GM18508 (cell line): ENCODE results near the gene ATP8B1.
A peak's percentile ranks its signal among the peaks of the same experiment; 100 is the strongest.
"Not testable (repeated sequence)": the region's sequence is repeated elsewhere in the genome, so short reads cannot be mapped to it uniquely, and the experiment has no call there.

ENCODE experiments used
- ATAC-seq: cut with Tn5 transposase; IDR thresholded peaks from one replicate; pipeline ENCODE4 v1.9.1; 2021; ENCODE audit warnings: moderate number of reproducible peaks; ENCODE audit not compliant: insufficient read depth, unreplicated experiment

Gene ATP8B1

DNA sequence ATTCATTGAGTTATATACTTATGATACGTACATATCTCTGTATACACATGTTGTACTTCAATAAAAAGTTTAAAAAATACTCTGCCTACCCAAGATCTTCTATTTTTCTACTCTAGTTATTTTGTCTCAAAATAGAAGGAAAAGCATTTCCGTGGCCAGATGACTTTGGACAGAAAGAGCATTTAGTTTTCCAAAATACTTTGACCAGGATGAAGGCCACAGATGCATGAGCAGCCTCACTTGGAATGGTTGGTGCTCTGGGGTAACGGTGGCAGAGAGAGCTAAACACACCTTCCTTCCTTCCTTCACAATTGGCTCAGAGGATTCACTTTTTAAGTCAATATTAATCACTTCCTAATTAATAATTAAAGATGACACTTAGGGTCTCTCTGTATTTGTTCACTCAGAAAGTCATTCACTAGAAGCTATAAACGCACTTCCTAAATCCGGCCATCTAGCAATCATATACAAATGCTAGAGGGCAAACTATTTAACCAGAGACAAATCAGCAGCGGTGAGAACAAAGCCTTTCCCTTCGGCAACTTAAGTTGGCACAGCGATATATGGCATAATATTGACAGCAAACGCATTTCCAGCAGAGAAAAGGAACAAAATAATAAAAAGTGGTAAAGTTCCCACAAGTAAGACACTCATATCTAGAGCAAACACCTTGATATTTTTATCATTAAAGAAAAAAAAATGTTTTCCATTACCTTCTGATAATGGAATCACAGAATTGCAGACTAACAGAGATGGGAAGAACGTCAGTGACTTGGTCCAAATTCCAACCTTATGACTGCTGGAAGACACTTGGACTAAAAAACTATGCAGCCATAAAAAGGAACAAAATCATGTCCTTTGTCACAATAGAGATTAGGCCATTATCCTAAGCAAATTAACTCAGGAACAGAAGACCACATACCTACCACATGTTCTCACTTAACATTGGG, 125.6 kb downstream of the ATP8B1 start:
- no peak for ATAC-seq

DNA sequence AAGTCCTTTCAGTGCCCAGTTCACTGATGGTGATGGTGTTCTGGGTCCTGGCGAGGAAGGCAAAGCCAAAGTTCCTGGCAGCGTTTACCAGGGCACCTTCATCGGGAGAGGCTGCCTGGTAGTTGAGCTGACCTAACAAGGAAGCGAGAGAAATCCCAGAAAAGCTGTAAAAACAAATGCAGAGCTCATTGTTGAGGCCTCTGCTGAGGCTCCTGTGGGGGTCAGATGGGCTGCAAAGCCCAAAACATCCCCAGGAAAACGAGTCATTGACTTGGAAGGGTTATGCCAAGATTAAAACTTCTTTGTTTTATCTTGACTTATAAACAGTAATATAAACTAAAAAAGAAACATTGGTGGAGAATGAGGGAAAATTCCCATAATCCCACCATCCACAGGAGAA, 128.2 kb downstream of the ATP8B1 start:
- no peak for ATAC-seq

DNA sequence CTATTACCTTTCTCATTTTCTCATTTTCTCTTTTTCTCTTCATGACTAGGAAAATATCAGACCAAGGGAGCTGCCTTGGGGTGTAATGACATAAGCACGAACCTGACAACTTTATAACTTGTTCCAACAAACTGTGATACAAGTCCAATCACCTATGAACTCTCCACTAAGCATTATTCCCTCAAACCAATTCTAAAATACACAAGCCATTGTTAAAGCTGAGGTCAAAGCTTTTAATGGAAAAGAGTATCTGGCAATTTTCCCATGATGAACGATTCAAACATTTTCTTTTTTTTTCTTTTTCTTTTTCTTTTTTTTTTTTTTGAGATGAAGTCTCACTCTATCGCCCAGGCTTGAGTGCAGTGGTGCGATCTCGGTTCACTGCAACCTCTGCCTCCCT, 133.1 kb downstream of the ATP8B1 start:
- no peak for ATAC-seq

DNA sequence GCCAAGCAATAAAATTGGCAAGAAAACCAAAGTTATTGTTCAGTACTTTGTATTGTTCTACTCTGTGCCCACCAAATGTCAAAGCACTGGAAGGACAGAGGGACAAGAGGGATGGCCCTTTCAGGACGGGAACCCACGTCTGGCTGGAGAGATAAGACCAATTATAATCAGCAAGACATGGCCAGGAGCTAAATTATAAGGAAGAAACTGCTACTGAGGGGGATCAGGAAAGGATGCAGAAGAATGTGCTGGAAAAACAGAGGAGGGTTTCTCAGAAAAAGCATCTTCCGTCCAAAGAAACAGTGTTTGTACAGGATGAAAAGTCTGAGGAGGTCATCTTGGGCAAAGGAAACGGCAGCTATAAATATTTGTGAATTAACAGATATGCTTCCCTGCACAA, 135.1 kb downstream of the ATP8B1 start:
- ATAC-seq, result no peak

DNA sequence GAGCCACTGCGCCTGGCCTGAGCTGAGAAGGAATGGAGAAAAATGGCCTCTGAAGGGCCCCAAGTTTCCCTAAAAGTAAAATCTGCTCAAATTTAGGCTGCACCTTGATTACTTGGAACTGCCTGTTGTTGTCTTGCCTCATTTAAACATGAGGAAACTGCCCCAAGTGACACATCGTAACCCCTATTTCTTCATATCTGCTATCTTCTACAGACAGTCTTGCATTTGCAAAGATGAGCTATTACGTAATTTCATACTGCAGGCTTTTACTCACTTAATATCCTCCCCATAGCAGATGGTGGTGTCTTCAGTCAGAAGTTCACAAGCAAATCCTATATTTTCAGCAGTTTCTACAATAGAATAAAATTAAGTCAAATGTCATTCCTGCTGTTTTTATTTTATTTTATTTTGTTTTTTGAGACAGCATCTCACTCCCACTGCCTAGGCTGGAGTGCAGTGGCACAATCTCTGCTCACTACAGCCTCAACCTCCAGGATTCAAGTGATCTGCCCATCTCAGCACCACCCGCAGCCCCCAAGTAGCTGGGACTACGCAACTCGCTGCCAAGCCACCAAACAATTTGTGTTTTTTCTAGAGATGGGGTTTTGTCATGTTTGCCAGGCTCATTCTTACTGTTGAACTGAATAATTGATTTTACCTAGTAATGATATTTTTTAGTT, 136.2 kb downstream of the ATP8B1 start:
- no peak for ATAC-seq

DNA sequence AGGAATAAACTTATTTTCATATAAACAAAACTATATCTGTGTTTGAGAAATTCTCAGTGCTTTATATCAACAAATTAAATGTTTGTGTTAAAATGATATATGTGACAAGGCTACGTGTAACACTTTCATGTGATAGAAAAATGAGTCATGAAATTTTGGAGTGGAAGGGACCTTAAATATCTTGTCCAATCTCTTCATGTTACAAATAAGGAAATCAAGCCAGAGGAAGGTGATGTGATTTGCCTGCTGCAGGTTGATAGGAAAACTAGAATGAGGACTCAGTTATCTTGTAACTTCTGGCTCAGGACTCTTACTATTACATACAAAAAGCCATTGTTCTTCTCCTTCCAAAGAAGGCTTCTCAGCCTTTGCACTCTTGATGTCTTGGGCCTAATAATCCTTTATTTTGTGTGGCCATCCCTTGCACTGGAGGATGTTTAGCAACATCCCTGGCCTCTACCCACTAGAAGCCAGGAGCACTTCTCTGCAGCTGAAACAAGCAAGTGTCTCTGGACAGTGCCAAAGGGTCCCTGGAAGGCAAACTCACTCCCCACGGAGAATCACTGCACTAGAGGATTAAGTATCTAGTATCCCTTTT, 138.4 kb downstream of the ATP8B1 start:
- no peak for ATAC-seq

DNA sequence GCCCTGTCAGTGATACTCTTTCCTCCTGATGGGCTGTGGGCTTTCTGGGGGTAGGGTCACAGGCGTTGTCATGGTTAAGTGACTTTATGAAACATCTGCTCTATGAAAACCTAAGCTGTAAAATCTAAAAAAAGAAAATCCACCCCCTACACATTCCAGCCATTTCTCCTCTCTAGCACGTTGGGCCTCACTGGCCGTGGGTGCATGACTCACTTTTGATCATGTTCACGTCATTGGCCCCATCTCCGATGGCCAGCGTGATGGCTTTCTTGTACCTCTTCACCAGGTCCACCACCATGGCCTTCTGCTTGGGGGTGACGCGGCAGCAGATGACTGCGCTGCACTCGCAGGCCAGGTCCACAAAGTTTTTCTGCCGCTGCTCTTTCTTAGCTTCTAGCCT, 142.2 kb downstream of the ATP8B1 start:
- no peak for ATAC-seq

DNA sequence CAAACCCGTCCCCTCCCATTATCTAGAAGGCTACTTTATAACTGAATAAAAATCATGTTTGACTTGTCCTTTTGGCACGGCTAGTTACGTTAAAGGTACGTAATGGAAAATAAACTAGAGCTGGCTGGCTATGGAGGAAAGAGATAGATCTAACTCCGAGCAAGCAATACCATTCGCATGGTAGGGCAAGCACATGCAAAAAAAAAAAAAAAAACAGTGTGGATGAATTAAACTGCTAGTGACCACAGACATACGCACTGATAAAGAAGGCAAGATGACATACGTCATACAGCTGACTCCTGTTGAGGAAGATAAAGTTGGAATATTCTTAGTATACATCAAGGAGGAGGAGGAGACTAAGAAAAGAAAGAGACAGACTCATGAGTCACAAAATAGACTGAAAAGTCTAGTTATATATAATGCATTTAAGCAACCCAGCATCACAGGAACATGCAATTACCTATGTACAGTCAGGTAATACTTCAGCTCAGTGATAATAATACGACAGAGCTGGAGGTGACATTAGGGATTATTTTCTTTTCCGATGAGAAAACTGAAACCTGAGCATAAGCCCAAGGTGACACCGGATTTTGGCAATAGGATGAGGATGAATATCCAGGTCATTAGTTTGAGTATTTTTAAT, 143.5 kb downstream of the ATP8B1 start:
- no peak for ATAC-seq

DNA sequence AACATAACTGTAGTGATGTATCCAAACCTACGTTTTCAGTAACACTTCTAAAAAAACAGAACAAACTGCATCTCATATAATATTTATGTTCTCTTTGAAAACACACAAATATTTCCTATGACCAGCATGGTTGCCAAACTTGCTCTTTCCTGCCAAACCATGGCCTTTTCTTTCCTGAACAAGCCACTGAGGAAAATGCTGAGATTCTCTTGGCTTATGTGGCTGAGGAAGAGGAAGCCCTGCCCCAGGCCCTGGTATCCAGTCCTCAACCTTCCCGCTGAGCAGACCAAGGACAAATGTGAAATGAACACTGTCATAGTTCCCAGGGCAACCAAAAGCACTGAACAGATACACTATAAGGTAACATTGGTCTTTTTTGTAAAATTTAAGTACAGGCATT, 145.6 kb downstream of the ATP8B1 start:
- no peak for ATAC-seq

DNA sequence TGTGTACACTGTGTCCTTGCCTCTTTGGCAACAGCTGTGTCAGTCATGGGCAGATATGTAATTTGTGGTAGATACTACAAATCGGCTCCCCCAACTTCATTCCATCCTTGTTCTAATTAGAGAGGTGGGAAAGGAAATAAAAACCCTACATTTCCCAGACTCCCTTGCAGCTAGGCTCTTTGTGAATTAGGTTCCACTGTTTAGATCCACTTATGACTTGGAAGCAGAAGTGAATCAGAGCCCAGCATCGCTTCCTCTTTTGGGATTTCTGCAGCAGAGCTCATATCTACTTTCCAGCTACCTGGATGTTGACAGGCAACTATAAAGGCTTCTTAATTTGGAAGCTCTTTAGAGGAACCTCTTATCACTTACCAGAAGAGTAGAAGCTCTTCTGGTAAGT, 147.4 kb downstream of the ATP8B1 start:
- ATAC-seq, result no peak

DNA sequence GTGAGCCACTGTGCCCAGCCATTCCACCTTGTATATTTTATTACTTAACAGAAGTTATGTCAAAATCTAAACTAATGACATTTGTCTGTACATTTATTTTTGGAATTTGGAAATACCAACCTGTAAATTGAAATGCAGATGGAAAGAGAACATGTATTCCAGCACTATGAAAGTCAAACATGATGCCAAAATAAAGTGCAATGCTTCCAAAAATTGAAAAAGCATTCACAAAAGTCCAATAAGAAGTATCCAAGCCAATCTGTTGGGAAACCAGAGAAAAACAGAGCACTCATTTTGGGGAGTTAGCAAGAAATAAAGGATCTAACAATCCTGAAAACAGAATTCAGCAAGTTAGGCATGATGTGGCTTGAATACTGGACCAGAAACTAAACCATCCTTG, 151.2 kb downstream of the ATP8B1 start:
- ATAC-seq, result no peak

DNA sequence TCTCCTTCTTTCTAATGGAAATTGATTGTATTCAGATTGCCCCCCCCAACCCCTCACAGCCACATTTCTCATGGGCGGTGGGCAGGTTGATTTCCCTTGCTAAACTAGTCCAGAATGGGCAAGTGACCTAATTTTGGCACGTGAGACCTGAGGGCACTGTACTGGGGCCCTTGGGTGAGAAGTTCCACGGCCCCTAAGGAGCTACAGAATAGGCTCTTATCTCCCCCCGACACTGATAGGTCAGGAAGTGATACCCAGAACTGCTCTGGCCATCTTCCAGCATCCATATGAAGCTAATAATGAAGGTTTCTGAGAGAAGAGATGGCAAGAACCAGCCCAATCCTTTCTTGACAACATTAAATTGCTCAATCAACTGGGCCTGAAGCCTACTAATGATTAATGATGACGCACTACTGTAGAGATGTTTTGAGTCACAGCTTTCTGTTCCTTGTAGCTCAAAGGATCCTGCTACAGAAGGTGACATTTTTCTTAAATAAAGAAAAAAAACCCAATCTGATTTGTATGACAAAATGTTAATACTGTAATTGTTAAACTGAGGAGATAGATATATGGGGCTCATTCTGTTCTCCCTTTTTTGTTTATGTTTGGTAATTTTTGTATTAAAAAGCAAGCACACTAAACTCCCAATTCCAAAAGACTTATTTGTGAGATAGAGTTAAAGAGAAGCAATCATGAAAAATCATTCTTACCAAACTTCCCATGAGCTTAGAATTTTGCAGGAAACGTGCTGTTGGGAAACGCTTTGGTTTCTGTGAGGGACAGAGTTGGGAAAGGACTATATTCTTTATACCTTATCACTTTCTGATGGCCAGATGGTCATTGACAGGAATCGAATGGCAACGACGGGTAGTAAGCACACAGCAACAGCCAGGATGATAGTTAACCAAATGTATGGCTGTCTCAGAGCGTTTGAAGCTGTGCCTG, 153.3 kb downstream of the ATP8B1 start:
- ATAC-seq, result peak; percentile 99

DNA sequence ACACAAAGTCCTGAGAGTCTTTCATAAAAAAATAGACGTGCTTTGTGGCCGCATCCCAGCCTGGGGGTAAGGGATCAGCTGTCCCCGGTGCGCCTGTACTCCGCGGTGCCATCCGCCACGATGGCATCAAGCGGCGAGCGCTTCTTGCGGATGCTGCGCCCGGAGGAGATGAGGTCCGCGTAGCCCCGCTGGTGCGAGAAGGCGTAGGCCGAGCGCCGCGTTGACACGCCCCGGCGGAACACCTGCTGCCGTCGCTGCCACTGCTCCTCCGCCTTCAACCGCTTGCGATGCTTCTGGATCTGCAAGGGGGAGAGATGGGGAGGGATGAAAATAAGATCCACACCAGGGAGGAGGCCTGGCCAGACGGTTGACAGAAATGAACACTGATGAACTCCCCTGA, 154.7 kb downstream of the ATP8B1 start:
- no peak for ATAC-seq

DNA sequence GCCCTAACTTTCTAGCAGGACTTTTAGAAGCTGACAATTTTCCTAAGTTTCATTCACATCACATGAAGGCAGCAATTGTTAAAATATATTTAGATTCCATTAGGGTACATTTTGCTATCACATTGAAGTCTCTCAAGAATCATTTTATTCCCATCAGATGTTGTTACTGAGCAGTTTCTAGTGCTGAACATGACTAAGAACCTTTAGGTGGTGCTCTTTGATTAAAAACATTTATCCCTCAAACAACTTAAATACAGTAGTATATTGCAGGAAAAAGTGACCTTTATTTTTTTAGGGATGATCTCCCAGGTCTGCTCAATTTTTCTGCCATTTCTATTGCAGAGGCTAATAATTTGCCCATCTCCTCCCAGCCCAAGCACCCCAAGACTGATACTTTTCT, 158.6 kb downstream of the ATP8B1 start:
- ATAC-seq, result no peak

DNA sequence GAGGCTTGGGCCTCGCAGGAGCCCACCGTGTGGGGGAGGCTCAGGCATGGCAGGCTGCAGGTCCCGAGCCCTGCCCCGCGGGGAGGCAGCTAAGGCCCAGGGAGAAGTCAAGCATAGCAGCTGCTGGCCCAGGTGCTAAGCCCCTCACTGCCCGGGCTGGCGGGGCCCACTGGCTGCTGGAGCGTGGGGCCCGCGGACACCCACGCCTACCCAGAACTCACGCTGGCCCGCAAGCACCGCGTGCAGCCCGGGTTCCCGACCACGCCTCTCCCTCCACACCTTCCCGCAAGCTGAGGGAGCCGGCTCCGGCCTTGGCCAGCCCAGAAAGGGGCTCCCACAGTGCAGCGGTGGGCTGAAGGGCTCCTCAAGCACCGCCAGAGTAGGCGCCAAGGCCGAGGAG, 159.4 kb downstream of the ATP8B1 start:
- not testable (repeated sequence) for ATAC-seq

DNA sequence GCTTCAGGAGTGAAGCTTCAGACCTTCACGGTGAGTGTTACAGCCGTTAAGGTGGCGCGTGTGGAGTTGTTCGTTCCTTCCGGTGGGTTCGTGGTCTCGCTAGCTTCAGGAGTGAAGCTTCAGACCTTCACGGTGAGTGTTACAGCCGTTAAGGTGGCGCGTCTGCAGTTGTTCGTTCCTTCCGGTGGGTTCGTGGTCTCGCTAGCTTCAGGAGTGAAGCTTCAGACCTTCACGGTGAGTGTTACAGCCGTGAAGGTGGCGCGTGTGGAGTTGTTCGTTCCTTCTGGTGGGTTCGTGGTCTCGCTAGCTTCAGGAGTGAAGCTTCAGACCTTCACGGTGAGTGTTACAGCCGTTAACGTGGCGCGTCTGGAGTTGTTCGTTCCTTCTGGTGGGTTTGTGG, 160.7 kb downstream of the ATP8B1 start:
- ATAC-seq, result not testable (repeated sequence)

DNA sequence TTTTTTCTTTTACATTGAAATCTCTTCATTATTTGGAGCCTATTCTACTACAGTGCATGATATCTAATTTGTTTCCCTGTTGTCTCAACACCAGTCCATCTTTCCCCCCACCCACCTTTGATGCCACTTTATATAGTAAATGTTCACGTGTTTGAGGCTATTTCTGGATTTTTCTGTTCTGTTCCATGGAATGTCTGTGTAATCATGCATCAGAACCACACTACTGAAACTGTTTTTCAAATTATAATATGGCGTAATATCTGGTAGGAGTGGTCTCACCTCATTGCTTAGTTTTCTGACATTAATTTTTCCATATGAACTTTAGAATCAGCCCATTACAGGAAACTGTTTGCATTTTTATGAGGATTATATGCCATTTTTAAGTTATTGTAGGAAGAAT, 162.4 kb downstream of the ATP8B1 start:
- no peak for ATAC-seq

DNA sequence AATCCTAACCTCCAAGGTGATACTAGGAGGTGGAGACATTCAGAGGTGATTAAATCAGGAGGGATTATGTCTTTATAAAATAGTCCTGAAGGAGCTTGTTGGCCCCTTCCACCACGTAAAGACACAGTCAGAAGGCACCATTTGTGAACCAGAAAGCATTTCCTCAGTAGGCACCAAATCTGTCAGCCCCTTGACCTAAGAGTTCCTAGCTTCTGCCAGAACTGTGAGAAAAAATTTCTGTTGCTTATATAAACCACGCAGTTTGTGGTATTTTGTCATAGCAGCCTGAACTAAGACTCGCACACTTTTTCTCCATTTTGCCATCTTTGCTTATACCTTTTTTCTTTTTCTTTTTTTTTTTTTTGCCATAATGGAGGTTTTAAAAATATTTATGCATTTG, 162.9 kb downstream of the ATP8B1 start:
- ATAC-seq, result no peak

DNA sequence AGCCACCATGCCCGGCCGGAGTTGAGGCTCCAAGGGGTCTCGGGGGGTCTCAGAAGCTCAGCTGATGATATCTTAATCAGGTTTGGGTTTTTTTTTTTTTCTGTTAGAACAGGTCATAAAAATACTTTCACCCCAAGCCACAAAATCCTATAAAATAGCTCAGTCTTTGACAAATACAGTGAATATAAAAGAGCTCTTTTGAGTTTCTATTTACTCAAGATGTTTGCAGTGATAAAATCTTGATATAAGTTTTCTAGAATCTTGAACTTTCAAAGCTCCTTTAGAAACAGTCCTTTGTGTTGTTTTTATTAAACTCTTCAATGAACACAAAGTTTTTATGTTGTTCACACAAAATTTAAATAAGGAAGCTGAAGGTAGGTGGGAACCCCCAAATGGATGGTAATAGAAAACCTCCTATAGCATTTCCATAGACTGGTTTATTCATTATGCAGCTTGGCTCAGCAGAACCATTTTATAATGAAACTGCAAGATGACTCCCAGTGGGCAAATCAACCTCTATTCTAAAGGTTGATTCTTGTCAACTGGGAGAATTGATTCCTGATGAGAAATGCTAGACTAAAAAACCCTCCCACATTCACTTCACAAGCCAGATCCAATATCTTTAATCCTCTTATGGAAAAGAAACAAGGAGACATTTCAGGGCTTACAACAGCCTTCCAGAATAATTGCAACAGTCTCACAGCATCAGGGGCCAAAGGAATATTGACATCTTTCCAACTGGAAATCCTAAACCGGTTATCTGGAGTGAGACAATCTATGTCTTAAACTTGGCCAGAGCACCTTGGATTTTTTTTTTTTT, 167.9 kb downstream of the ATP8B1 start:
- ATAC-seq, result no peak
